GM18505 (cell line): ENCODE data around the gene NRG3.
"Not testable (repeated sequence)": the region's sequence is repeated elsewhere in the genome, so short reads cannot be mapped to it uniquely, and the experiment has no call there.

ENCODE experiments used
- ATAC-seq: cut with Tn5 transposase; IDR thresholded peaks from one replicate; pipeline ENCODE4 v1.9.1; 2021; ENCODE audit not compliant: unreplicated experiment
- POLR2A ChIP-seq: IDR thresholded peaks from 4 replicates; pipeline ENCODE4 v1.6.1; 2011; ENCODE audit warnings: borderline replicate concordance; ENCODE audit not compliant: insufficient read depth, insufficient read length; ENCODE audit errors: extremely low read depth

NRG3 gene

GRCh38 chr10:82986216-82986615, 1111.2 kb downstream of the NRG3 start:
- no peak for TF ChIP-seq POLR2A
- no peak for ATAC-seq

GRCh38 chr10:83006479-83006878, 1131.5 kb downstream of the NRG3 start:
- ATAC-seq = not testable (repeated sequence)

DNA sequence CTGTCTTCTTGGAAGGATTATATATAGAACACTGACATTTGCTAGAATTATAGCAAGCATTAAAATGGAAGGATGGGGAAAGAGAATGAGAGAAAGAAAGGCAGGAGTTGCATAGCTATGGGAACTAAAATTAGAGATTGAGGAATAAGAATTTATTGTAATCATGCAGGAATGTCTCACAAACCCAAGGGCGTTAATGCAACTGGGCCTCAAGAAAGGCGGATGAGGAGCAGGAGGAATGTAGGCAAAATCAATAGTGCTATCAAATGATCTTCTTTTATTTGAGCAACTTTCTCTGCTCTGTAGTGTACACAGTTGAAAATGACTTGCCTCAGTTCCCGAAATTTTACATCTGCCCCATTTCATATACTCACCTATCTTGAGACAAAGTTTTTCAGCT, 1132.5 kb downstream of the NRG3 start:
- ATAC-seq = no peak
- no peak for TF ChIP-seq POLR2A

- no peak for ATAC-seq
Observed at GRCh38 chr10:83012866-83013265, 1137.9 kb downstream of the NRG3 start.

GRCh38 chr10:83017076-83017867, 1142.3 kb downstream of the NRG3 start:
- ATAC-seq = no peak
- no peak for TF ChIP-seq POLR2A

More at GRCh38 chr10:83012866-83013265, 1137.9 kb downstream of the NRG3 start:
- no peak for TF ChIP-seq POLR2A

GRCh38 chr10:83023662-83024061, 1148.7 kb downstream of the NRG3 start:
- ATAC-seq = no peak
- TF ChIP-seq POLR2A = no peak
